Measurements from ENCODE around the gene PDE11A. TPM values are rescaled to one million over a fixed set of nuclear protein-coding genes. Genes with fewer than 3 reads are reported as not detected.

PDE11A gene
- total RNA-seq, 1 experiment from 2014 or later, result 0.13 TPM

DNA sequence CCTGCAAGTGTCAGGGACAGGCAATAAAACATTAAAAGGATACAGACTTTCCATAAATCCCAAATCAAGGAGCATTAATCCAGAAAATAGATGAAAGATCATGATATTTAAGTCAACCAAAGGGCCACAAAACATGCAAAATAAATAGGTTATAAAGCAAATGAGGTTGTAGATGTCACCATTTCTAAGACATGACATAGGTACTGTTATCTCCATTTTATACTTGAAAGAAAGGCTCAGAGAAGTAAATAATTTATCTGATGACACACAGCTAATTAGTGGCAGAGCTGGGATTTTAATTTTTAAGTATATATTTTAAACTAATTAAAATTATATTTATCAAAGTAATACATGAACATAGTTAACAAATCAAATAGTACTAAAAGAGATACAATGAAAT lies 378.2 kb downstream of the PDE11A start:
- Histone ChIP-seq H2AK5ac (ENCODE audit: insufficient read length, low read length) (no peak overlapping the region), H4K91ac (ENCODE audit: insufficient read length, low read depth, low read length) (no peak overlapping the region), H3K4ac (ENCODE audit: low read depth, low read length) (no peak overlapping the region), H3K79me2 (ENCODE audit: insufficient read depth, low read length) (no peaks in the 10 kb centered on the region), H3K23me2 (ENCODE audit: insufficient read length, low read depth, low read length, poor library complexity, severe bottlenecking) (no peaks in the 10 kb centered on the region), H4K8ac (replicated peaks; ENCODE audit: insufficient read length, low read depth, low read length) (no peak overlapping the region), H3K27me3 (ENCODE audit: insufficient read depth, low read length) (no peaks in the 10 kb centered on the region), H3K18ac (ENCODE audit: insufficient read length, low read depth, low read length) (no peak overlapping the region), H4K5ac (ENCODE audit: insufficient read length, low read depth, low read length) (no peak overlapping the region), H3K14ac (ENCODE audit: insufficient read depth, low read length) (no peak overlapping the region), H3K9ac (ENCODE audit: extremely low read depth, insufficient read length, low read length) (no peak overlapping the region), H3K4me1 (ENCODE audit: insufficient read depth, low read length) (no peaks in the 10 kb centered on the region), H3K27ac (ENCODE audit: insufficient read length, low read depth, low read length) (no peak overlapping the region), H2BK15ac (ENCODE audit: low read depth, low read length) (no peak overlapping the region), H4K20me1 (ENCODE audit: control insufficient read depth, insufficient read depth, insufficient read length) (no peaks in the 10 kb centered on the region), H3K4me2 (ENCODE audit: insufficient read depth, insufficient read length, low read length) (no peak overlapping the region), H3K23ac (ENCODE audit: insufficient read length, low read depth, low read length) (no peak overlapping the region), H3K79me1 (ENCODE audit: insufficient read depth, low read depth, low read length, poor library complexity, severe bottlenecking) (no peaks in the 10 kb centered on the region), H3T11ph (ENCODE audit: low read length) (no peak overlapping the region), H2BK12ac (ENCODE audit: insufficient read length, low read depth, low read length) (no peak overlapping the region), H2BK5ac (ENCODE audit: insufficient read length, low read length) (no peak overlapping the region), H2BK120ac (ENCODE audit: low read depth, low read length, poor library complexity, severe bottlenecking) (no peak overlapping the region), H2AFZ (ENCODE audit: low read length) (no peak overlapping the region), H2BK20ac (ENCODE audit: low read depth, low read length, poor library complexity, severe bottlenecking) (no peak overlapping the region), H3K9me3 (ENCODE audit: control insufficient read depth, low read depth, low read length) (no peaks in the 10 kb centered on the region), H3K56ac (ENCODE audit: insufficient read length, low read depth, low read length) (no peak overlapping the region)
- no peak overlapping the region for H3K27ac Mint-ChIP-seq
- peaks cover 7 to 8% of the 10 kb centered on the region in 2 experiments for H3K4me1 Mint-ChIP-seq
- peaks cover 2% of the 10 kb centered on the region for H3K27me3 Mint-ChIP-seq (ENCODE audit: low read depth)
- H3K9me3 Mint-ChIP-seq, result no peaks in the 10 kb centered on the region
- no peak overlapping the region for H3K4me3 Mint-ChIP-seq
- no peak for TF ChIP-seq CTCF (conservative IDR thresholded peaks at IDR 0.05)
- no peaks in the 10 kb centered on the region for H3K36me3 Mint-ChIP-seq (ENCODE audit: insufficient read depth in 1 of 3, low read depth in 3 of 3)
- no peak for DNase-seq
